HCT116 (cell line): ENCODE results near the gene FAP. TPM values are rescaled to one million over a fixed set of nuclear protein-coding genes. Genes with fewer than 3 reads are reported as not detected.

ENCODE experiments used
- ATAC-seq: fragments of 200-7000 bp; cut with Tn5 transposase; 2 replicates; pipeline ENCODE4 v1.9.1; 2020; ENCODE audit warnings: mild to moderate bottlenecking, moderate library complexity
- BruUV-seq: library from RNA; stranded (reverse); fragments of 400-500 nt; replicated peaks from 2 replicates; lab custom pipeline; 2021; lab: Mats Ljungman, UMichigan
- CTCF ChIA-PET: fragments of 300-600 bp; sonication (Branson Sonifier 250); formaldehyde crosslinking; loops from one replicate; lab custom pipeline; 2021; ENCODE audit warnings: antibody characterized with exemption; lab: Charles Lee
- POLR2A ChIA-PET: fragments of 300-600, 350-600 bp; sonication (Branson Sonifier 250); formaldehyde crosslinking; loops from one replicate; lab custom pipeline; 2021; ENCODE audit warnings: antibody characterized with exemption; lab: Charles Lee
- RAD21 ChIA-PET, 2 experiments: fragments of 300-600 bp; sonication (Branson Sonifier 250); formaldehyde crosslinking; loops; one replicate each; lab custom pipeline; 2023; ENCODE audit warnings: low total read pairs in 2 of 2; ENCODE audit not compliant: uncharacterized antibody in 2 of 2, unreplicated experiment in 2 of 2, low non-redundant PET in 1 of 2; lab: Charles Lee
- DNase-seq: peaks from one replicate; pipeline ENCODE4 v3.0.0-alpha.2; 2010; ENCODE audit warnings: low read depth, low spot score
- H2AFZ ChIP-seq: fragments of 200-600 bp; shearing (Covaris generic), sonication (generic); 2 replicates; pipeline ENCODE4 v1.6.1; 2017; ENCODE audit warnings: low read depth, mixed run types, mixed read lengths, antibody characterized with exemption, low read length; ENCODE audit not compliant: poor library complexity, severe bottlenecking
- H3K27ac ChIP-seq: 2 replicates; pipeline ENCODE4 v1.5.1; 2012; ENCODE audit warnings: low read depth, low read length
- H3K27me3 ChIP-seq: fragments of 200-600 bp; sonication (generic); 2 replicates; pipeline ENCODE4 v1.6.1; 2016; ENCODE audit warnings: mixed run types, low read length, mixed read lengths; ENCODE audit not compliant: insufficient read depth
- H3K36me3 ChIP-seq, 2 experiments: fragments of 200-500 bp in 1 of 2; fragments of 200-600 bp in 1 of 2; sonication (Bioruptor generic) in 1 of 2; sonication (generic) in 1 of 2; 2 replicates each; pipeline versions ENCODE4 v1.5.1 to v1.6.1; 2014 to 2016; ENCODE audit warnings: low read length in 2 of 2, inconsistent platforms in 1 of 2, mixed read lengths in 1 of 2, mixed run types in 1 of 2; ENCODE audit not compliant: insufficient read depth in 2 of 2, control insufficient read depth in 1 of 2
- H3K4me1 ChIP-seq, 2 experiments: fragments of 200-600 bp in 1 of 2; sonication (generic) in 1 of 2; 2 replicates each; pipeline versions ENCODE4 v1.5.1 to v1.6.1; 2012 to 2017; ENCODE audit warnings: low read length in 2 of 2, inconsistent platforms in 1 of 2, mild to moderate bottlenecking in 1 of 2, mixed read lengths in 1 of 2, mixed run types in 1 of 2, moderate library complexity in 1 of 2; ENCODE audit not compliant: insufficient read depth in 2 of 2, control insufficient read depth in 1 of 2
- H3K4me2 ChIP-seq: fragments of 200-600 bp; sonication (generic); 2 replicates; pipeline ENCODE4 v1.6.1; 2017; ENCODE audit warnings: mixed run types, low read length, mixed read lengths
- H3K4me3 ChIP-seq, 2 experiments: fragments of 200-600 bp in 1 of 2; sonication (generic) in 1 of 2; replicated peaks in 1 of 2; 2 replicates each; pipeline ENCODE4 v1.5.1; 2011 to 2016; ENCODE audit warnings: low read length in 2 of 2, control low read depth in 1 of 2, low read depth in 1 of 2, mild to moderate bottlenecking in 1 of 2, mixed read lengths in 1 of 2, mixed run types in 1 of 2
- H3K79me2 ChIP-seq: fragments of 200-600 bp; sonication (generic); 2 replicates; pipeline ENCODE4 v1.6.1; 2017; ENCODE audit warnings: mild to moderate bottlenecking, mixed run types, low read length, moderate library complexity, mixed read lengths; ENCODE audit not compliant: insufficient read depth
- H3K9ac ChIP-seq: fragments of 200-600 bp; sonication (generic); 2 replicates; pipeline ENCODE4 v1.6.1; 2016; ENCODE audit warnings: low read length, mixed read lengths
- H3K9me2 ChIP-seq: fragments of 200-600 bp; sonication (generic), shearing (Covaris generic); 2 replicates; pipeline ENCODE4 v1.6.1; 2017; ENCODE audit warnings: mixed run types, mild to moderate bottlenecking, moderate library complexity; ENCODE audit not compliant: insufficient read depth
- H3K9me3 ChIP-seq, 2 experiments: fragments of 200-500 bp in 1 of 2; fragments of 200-600 bp in 1 of 2; sonication (Bioruptor generic) in 1 of 2; sonication (generic) in 1 of 2; 2 replicates each; pipeline ENCODE4 v1.6.1; 2014 to 2017; ENCODE audit warnings: low read length in 2 of 2, mixed read lengths in 2 of 2, inconsistent platforms in 1 of 2, low read depth in 1 of 2, mild to moderate bottlenecking in 1 of 2, mixed run types in 1 of 2, moderate library complexity in 1 of 2; ENCODE audit not compliant: control insufficient read depth in 1 of 2, insufficient read depth in 1 of 2
- H4K20me1 ChIP-seq: fragments of 200-600 bp; sonication (generic), shearing (Covaris generic); 2 replicates; pipeline ENCODE4 v1.6.1; 2017; ENCODE audit warnings: mixed run types, mild to moderate bottlenecking, moderate library complexity; ENCODE audit not compliant: insufficient read depth
- CBX3 ChIP-seq: IDR thresholded peaks from 2 replicates; pipeline ENCODE4 v1.6.1; 2012; ENCODE audit warnings: low read depth
- CEBPB ChIP-seq: IDR thresholded peaks from 2 replicates; pipeline ENCODE4 v1.6.1; 2012; ENCODE audit warnings: low read depth
- EGR1 ChIP-seq: IDR thresholded peaks from 2 replicates; pipeline ENCODE4 v1.6.1; 2012; ENCODE audit warnings: low read depth
- ELF1 ChIP-seq: IDR thresholded peaks from 2 replicates; pipeline ENCODE4 v1.6.1; 2012; ENCODE audit warnings: low read depth, borderline replicate concordance
- EZH2 ChIP-seq: fragments of 200-600 bp; sonication (generic); IDR thresholded peaks from 2 replicates; pipeline ENCODE4 v1.6.1; 2017; ENCODE audit warnings: antibody characterized with exemption, mixed run types
- EZH2phosphoT487 ChIP-seq: fragments of 200-600 bp; IDR thresholded peaks from 2 replicates; pipeline ENCODE4 v1.6.1; 2018; ENCODE audit warnings: antibody characterized with exemption, borderline replicate concordance
- FOSL1 ChIP-seq: IDR thresholded peaks from 2 replicates; pipeline ENCODE4 v1.6.1; 2012; ENCODE audit warnings: low read depth
- JUND ChIP-seq: IDR thresholded peaks from 2 replicates; pipeline ENCODE4 v1.6.1; 2012
- POLR2AphosphoS5 ChIP-seq: IDR thresholded peaks from 2 replicates; pipeline ENCODE4 v1.6.1; 2011; ENCODE audit warnings: mild to moderate bottlenecking, low read depth, low read length, moderate library complexity
- SIN3A ChIP-seq: IDR thresholded peaks from 2 replicates; pipeline ENCODE4 v1.6.1; 2012; ENCODE audit warnings: low read depth
- SP1 ChIP-seq: IDR thresholded peaks from 2 replicates; pipeline ENCODE4 v1.6.1; 2012; ENCODE audit warnings: low read depth
- TCF7L2 ChIP-seq: IDR thresholded peaks from 2 replicates; pipeline ENCODE4 v1.7.0; 2011; ENCODE audit warnings: borderline replicate concordance, inconsistent platforms; ENCODE audit not compliant: insufficient read depth, insufficient read length; ENCODE audit errors: extremely low read depth
- YY1 ChIP-seq: IDR thresholded peaks from 2 replicates; pipeline ENCODE4 v1.6.1; 2011; ENCODE audit warnings: low read length, low read depth, moderate library complexity, mild to moderate bottlenecking; ENCODE audit not compliant: insufficient replicate concordance; ENCODE audit errors: extremely low read depth
- ZFX ChIP-seq: fragments of 450-650 bp; IDR thresholded peaks from 2 replicates; pipeline ENCODE4 v1.6.1; 2017
- ZNF274 ChIP-seq: fragments of 200-500 bp; sonication (Bioruptor generic); IDR thresholded peaks from 2 replicates; pipeline ENCODE4 v1.6.1; 2014; ENCODE audit warnings: mild to moderate bottlenecking, low read depth, low read length, inconsistent platforms
- intact Hi-C: fragments of 100-400 bp; cut with micrococcal nuclease; formaldehyde crosslinking; loops from 2 replicates; pipeline ENCODE4 v1.10.0; 2022
- total RNA-seq: library from RNA; stranded (reverse); gene quantifications from one replicate; pipeline ENCODE4 v1.2.1, GENCODE V29; 2021; ENCODE audit not compliant: unreplicated experiment
- TF ChIP-seq, protein P1 (sequence below), 3 experiments: fragments of 200-600 bp in 1 of 3; sonication (generic) in 1 of 3; IDR thresholded peaks in 2 of 3; conservative IDR thresholded peaks in 1 of 3; 2 replicates each; pipeline ENCODE4 v1.5.1; 2012 to 2017; ENCODE audit warnings: low read depth in 2 of 3, low read length in 2 of 3, antibody characterized with exemption in 1 of 3, borderline replicate concordance in 1 of 3, control low read depth in 1 of 3, mild to moderate bottlenecking in 1 of 3, mixed read lengths in 1 of 3, mixed run types in 1 of 3, moderate library complexity in 1 of 3; ENCODE audit not compliant: insufficient read depth in 1 of 3
- TF ChIP-seq, protein P2 (sequence below): IDR thresholded peaks from 2 replicates; pipeline ENCODE4 v1.6.1; 2012; ENCODE audit warnings: low read depth
- TF ChIP-seq, protein P3 (sequence below): IDR thresholded peaks from 2 replicates; pipeline ENCODE4 v1.6.1; 2012
- TF ChIP-seq, protein P4 (sequence below): IDR thresholded peaks from 2 replicates; pipeline ENCODE4 v1.6.1; 2012

The FAP gene
- total RNA-seq, 1 experiment from 2014 or later = not detected

DNA sequence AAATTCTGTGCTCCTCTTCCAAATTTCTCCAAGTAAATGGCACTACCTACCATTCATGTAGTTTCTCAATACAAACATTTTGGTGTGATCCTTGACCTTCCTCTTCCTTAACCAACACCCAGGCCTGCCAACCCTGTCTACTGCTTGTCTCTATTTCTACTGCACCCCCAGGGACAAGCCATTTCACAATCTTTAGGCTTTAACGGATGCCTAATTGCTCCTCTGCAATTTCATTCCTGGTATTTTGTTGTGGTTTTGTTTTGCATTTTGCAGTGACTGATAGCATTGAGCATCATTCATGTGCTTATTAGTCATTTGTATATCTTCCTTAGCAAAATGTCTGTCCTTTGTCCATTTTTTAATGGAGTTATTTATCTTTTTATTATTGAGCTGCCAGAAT lies 10.0 kb downstream of the FAP start:
- no peak overlapping the region for H3K9ac ChIP-seq

More for the DNA sequence above, 10.0 kb downstream of the FAP start:
- no peak for ATAC-seq
- H3K36me3 ChIP-seq = no peaks in the 10 kb centered on the region
- DNase-seq = no peak
- 0 out of 2 replicates have a peak, but pooled peaks cover 4% of the 10 kb centered on the region for H3K9me2 ChIP-seq
- H3K4me2 ChIP-seq = no peak overlapping the region
- POLR2A ChIA-PET = no interaction called here
- no peaks in the 10 kb centered on the region for H3K27me3 ChIP-seq
- intact Hi-C loops = no loop called here
- TF ChIP-seq ZFX = no peak
- no peak for TF ChIP-seq SIN3A
- TF ChIP-seq POLR2AphosphoS5 = no peak
- no peak for TF ChIP-seq CBX3
- TF ChIP-seq ZNF274 = no peak
- TF ChIP-seq EGR1 = no peak
- TF ChIP-seq, protein P1, sequence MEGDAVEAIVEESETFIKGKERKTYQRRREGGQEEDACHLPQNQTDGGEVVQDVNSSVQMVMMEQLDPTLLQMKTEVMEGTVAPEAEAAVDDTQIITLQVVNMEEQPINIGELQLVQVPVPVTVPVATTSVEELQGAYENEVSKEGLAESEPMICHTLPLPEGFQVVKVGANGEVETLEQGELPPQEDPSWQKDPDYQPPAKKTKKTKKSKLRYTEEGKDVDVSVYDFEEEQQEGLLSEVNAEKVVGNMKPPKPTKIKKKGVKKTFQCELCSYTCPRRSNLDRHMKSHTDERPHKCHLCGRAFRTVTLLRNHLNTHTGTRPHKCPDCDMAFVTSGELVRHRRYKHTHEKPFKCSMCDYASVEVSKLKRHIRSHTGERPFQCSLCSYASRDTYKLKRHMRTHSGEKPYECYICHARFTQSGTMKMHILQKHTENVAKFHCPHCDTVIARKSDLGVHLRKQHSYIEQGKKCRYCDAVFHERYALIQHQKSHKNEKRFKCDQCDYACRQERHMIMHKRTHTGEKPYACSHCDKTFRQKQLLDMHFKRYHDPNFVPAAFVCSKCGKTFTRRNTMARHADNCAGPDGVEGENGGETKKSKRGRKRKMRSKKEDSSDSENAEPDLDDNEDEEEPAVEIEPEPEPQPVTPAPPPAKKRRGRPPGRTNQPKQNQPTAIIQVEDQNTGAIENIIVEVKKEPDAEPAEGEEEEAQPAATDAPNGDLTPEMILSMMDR (IDR thresholded peaks at IDR 0.05 in 2 of 3, conservative IDR thresholded peaks at IDR 0.05 in 1 of 3; ENCODE audit: borderline replicate concordance in 1 of 3, insufficient read depth in 1 of 3, low read depth in 2 of 3, low read length in 2 of 3) = no peak
- TF ChIP-seq FOSL1 = no peak
- TF ChIP-seq EZH2 = no peak
- no peak for TF ChIP-seq JUND
- no peak for TF ChIP-seq SP1
- no peak for TF ChIP-seq EZH2phosphoT487
- TF ChIP-seq, protein P2, sequence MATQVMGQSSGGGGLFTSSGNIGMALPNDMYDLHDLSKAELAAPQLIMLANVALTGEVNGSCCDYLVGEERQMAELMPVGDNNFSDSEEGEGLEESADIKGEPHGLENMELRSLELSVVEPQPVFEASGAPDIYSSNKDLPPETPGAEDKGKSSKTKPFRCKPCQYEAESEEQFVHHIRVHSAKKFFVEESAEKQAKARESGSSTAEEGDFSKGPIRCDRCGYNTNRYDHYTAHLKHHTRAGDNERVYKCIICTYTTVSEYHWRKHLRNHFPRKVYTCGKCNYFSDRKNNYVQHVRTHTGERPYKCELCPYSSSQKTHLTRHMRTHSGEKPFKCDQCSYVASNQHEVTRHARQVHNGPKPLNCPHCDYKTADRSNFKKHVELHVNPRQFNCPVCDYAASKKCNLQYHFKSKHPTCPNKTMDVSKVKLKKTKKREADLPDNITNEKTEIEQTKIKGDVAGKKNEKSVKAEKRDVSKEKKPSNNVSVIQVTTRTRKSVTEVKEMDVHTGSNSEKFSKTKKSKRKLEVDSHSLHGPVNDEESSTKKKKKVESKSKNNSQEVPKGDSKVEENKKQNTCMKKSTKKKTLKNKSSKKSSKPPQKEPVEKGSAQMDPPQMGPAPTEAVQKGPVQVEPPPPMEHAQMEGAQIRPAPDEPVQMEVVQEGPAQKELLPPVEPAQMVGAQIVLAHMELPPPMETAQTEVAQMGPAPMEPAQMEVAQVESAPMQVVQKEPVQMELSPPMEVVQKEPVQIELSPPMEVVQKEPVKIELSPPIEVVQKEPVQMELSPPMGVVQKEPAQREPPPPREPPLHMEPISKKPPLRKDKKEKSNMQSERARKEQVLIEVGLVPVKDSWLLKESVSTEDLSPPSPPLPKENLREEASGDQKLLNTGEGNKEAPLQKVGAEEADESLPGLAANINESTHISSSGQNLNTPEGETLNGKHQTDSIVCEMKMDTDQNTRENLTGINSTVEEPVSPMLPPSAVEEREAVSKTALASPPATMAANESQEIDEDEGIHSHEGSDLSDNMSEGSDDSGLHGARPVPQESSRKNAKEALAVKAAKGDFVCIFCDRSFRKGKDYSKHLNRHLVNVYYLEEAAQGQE = no peak
- no peak for TF ChIP-seq YY1
- TF ChIP-seq TCF7L2 = no peak
- TF ChIP-seq ELF1 = no peak
- TF ChIP-seq, protein P3, sequence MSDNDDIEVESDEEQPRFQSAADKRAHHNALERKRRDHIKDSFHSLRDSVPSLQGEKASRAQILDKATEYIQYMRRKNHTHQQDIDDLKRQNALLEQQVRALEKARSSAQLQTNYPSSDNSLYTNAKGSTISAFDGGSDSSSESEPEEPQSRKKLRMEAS = no peak
- TF ChIP-seq, protein P4, sequence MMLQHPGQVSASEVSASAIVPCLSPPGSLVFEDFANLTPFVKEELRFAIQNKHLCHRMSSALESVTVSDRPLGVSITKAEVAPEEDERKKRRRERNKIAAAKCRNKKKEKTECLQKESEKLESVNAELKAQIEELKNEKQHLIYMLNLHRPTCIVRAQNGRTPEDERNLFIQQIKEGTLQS = no peak
- TF ChIP-seq CEBPB = no peak
- H2AFZ ChIP-seq = no peak overlapping the region
- no peaks in the 10 kb centered on the region for H3K79me2 ChIP-seq
- no peaks in the 10 kb centered on the region for H3K9me3 ChIP-seq
- H3K4me1 ChIP-seq = no peaks in the 10 kb centered on the region
- RAD21 ChIA-PET = no interaction called here
- H4K20me1 ChIP-seq = no peaks in the 10 kb centered on the region
- H3K4me3 ChIP-seq = no peak overlapping the region
- H3K27ac ChIP-seq = no peak overlapping the region
- no TSS peak for BruUV-seq
- CTCF ChIA-PET = interaction anchor here (1.0 kb wide), 1 partner anchor 65 kb away, joined by 6 read pairs; no protein-coding TSS in a partner anchor
